ENCODE data around the gene MINK1. TPM values are rescaled to one million over a fixed set of nuclear protein-coding genes. Genes with fewer than 3 reads are reported as not detected.

Gene MINK1
- total RNA-seq, 6 donors from 2014 or later, result 52.3 to 311 (median 136) TPM

DNA sequence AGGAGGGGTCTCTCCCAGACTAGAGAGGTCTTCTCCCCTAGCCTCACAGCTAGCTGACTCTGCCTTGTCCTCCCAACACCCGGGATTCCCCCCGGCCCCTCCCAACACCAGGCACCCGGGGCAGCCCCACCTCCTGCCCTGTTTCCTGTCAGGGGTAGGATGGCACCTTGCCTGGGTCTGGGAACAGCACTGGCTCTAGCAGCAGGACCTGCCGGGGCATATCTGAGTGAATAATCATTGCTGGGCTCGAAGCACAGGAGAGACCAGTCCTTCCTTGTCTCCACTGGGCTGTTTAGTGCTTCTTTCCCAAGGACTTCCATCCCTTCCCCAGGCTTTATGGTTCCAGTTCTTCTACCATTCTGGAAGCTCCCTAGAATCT is 25.7 kb downstream of the MINK1 start:
- Histone ChIP-seq H3K4me3 (peak overlapping the region in 3 of 4 donors; percentile 19 to 31 (median 24)), H3K36me3 (no peaks in the 10 kb centered on the region), H3K4me1 (peaks cover 36 to 70% (median 50%) of the 10 kb centered on the region in 4 donors), H3K27me3 (no peaks in the 10 kb centered on the region), H3K9me3 (no peaks in the 10 kb centered on the region), H3K27ac (peak overlapping the region; percentile 58 to 83 (median 74))
- TF ChIP-seq, protein P1, sequence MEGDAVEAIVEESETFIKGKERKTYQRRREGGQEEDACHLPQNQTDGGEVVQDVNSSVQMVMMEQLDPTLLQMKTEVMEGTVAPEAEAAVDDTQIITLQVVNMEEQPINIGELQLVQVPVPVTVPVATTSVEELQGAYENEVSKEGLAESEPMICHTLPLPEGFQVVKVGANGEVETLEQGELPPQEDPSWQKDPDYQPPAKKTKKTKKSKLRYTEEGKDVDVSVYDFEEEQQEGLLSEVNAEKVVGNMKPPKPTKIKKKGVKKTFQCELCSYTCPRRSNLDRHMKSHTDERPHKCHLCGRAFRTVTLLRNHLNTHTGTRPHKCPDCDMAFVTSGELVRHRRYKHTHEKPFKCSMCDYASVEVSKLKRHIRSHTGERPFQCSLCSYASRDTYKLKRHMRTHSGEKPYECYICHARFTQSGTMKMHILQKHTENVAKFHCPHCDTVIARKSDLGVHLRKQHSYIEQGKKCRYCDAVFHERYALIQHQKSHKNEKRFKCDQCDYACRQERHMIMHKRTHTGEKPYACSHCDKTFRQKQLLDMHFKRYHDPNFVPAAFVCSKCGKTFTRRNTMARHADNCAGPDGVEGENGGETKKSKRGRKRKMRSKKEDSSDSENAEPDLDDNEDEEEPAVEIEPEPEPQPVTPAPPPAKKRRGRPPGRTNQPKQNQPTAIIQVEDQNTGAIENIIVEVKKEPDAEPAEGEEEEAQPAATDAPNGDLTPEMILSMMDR (IDR thresholded peaks at IDR 0.05), result no peak
- TF ChIP-seq POLR2AphosphoS5 (IDR thresholded peaks at IDR 0.05), result peak in 1 of 2 donors; percentile 72
- peak in 1 of 2 donors; percentile 69 for DNase-seq
- WGBS, 2 donors, result 17 to 19% methylated on average over 5 of the region's 5 CpGs
- peak; percentile 35 to 70 for ATAC-seq (ENCODE audit: low FRiP score in 2 of 2)

- peak overlapping the region in 3 of 4 donors; percentile 19 to 31 (median 24) for H3K4me3 ChIP-seq
- peak overlapping the region in 3 of 4 donors; percentile 15 to 83 (median 76) for H3K27ac ChIP-seq
- DNase-seq (no peak), ATAC-seq (ENCODE audit: low FRiP score in 2 of 2) (no peak)
- H3K36me3 ChIP-seq, result no peaks in the 10 kb centered on the region
- TF ChIP-seq POLR2A (IDR thresholded peaks at IDR 0.05) (no peak), EP300 (IDR thresholded peaks at IDR 0.05) (no peak), POLR2AphosphoS5 (IDR thresholded peaks at IDR 0.05) (no peak)
- TF ChIP-seq, protein P1 (IDR thresholded peaks at IDR 0.05), result no peak
- 73 to 79% methylated on average over 32 of the region's 32 CpGs for WGBS, 2 donors
- H3K9me3 ChIP-seq, result no peaks in the 10 kb centered on the region
- H3K4me1 ChIP-seq, result peaks cover 28 to 60% (median 39%) of the 10 kb centered on the region in 4 donors
- H3K27me3 ChIP-seq, result no peaks in the 10 kb centered on the region
Observed at GRCh38 chr17:4859816-4860625, 26.9 kb downstream of the MINK1 start.

- Histone ChIP-seq H3K27ac (peak overlapping the region in 3 of 4 donors; percentile 35 to 83 (median 76)), H3K27me3 (no peaks in the 10 kb centered on the region), H3K9me3 (no peaks in the 10 kb centered on the region), H3K4me3 (peak overlapping the region in 3 of 4 donors; percentile 19 to 31 (median 24)), H3K4me1 (peaks cover 28 to 58% (median 39%) of the 10 kb centered on the region in 4 donors), H3K36me3 (no peaks in the 10 kb centered on the region)
- no peak for TF ChIP-seq EP300 (IDR thresholded peaks at IDR 0.05)
- ATAC-seq (ENCODE audit: low FRiP score in 2 of 2), result no peak
- 86 to 89% methylated on average over 8 to 9 of the region's 9 CpGs for WGBS, 2 donors
- no peak for DNase-seq
Observed at GRCh38 chr17:4860651-4861050, 27.5 kb downstream of the MINK1 start.

DNA sequence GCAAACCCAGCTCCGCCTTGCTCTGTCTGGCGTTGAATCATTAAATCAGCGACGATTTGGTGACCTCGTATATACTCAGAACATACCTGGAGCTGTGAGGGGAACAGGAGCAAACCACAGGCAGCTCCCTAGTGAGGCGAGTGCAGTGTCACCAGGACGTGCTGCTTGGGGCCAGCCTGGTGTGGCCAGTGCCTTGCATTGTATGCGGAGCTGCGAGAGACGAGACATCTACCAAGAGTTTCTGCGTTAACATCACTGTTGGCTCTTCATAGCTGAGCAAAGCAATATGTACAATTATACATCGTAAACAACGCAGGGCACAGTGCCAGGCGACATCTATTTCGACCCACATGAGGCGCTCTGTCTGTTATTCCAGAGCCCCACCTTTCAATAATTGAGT is 27.9 kb downstream of the MINK1 start:
- no peaks in the 10 kb centered on the region for H3K36me3 ChIP-seq
- no peak overlapping the region for H3K4me3 ChIP-seq
- peaks cover 28 to 55% (median 37%) of the 10 kb centered on the region in 4 donors for H3K4me1 ChIP-seq
- DNase-seq (no peak), ATAC-seq (ENCODE audit: low FRiP score in 2 of 2) (no peak)
- WGBS, 2 donors, result 87 to 89% methylated on average over 16 of the region's 16 CpGs
- no peaks in the 10 kb centered on the region for H3K27me3 ChIP-seq
- no peak for TF ChIP-seq POLR2A (IDR thresholded peaks at IDR 0.05)
- TF ChIP-seq, protein P1 (IDR thresholded peaks at IDR 0.05), result no peak
- no peak for TF ChIP-seq EP300 (IDR thresholded peaks at IDR 0.05)
- TF ChIP-seq POLR2AphosphoS5 (IDR thresholded peaks at IDR 0.05), result no peak
- H3K27ac ChIP-seq, result peak overlapping the region in 3 of 4 donors; percentile 35 to 83 (median 76)
- H3K9me3 ChIP-seq, result no peaks in the 10 kb centered on the region

DNA sequence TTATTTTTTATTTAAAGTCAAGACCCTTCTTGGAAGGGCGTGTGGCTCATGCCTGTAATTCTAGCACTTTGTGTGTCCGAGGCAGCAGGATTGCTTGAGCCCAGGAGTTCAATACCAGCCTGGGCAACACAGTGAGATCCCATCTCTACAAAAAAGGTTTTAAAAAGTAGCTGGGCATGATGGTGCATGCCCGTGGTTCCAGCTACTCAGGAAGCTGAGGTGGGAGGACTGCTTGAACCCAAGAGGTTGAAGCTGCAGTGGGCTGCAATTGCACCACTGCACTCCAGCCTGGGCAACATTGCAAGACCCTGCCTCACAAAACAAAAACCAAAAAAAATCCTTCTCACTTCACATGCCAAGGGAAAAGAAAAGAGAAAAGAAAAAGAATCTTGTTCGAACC is 29.6 kb downstream of the MINK1 start:
- ATAC-seq (ENCODE audit: low FRiP score in 2 of 2), result no peak
- Histone ChIP-seq H3K4me1 (peaks cover 16 to 38% (median 26%) of the 10 kb centered on the region in 4 donors), H3K4me3 (no peak overlapping the region), H3K36me3 (no peaks in the 10 kb centered on the region), H3K27me3 (no peaks in the 10 kb centered on the region), H3K27ac (no peak overlapping the region), H3K9me3 (no peaks in the 10 kb centered on the region)
- TF ChIP-seq POLR2A (IDR thresholded peaks at IDR 0.05) (no peak), EP300 (IDR thresholded peaks at IDR 0.05) (no peak), POLR2AphosphoS5 (IDR thresholded peaks at IDR 0.05) (no peak)
- TF ChIP-seq, protein P1 (IDR thresholded peaks at IDR 0.05), result no peak
- WGBS, 2 donors, result 88% methylated on average over 4 of the region's 4 CpGs
- DNase-seq, result no peak
